PC-9 (cell line): ENCODE measurements around the gene SNX25.

ENCODE experiments used
- CTCF ChIP-seq: fragments of 200-600 bp; sonication (generic); conservative IDR thresholded peaks from 2 replicates; pipeline ENCODE4 v1.6.1; 2017; ENCODE audit warnings: mixed run types, antibody characterized with exemption, mild to moderate bottlenecking, moderate library complexity
- EZH2 ChIP-seq: fragments of 200-600 bp; sonication (generic); IDR thresholded peaks from 2 replicates; pipeline ENCODE4 v1.8.0; 2017; ENCODE audit warnings: antibody characterized with exemption, low read depth

- TF ChIP-seq EZH2 = no peak
- TF ChIP-seq CTCF = no peak
Measured at GRCh38 chr4:185322803-185323202, 113.4 kb downstream of the SNX25 start.
